ENCODE data around the gene SLC25A36.
"Not testable (repeated sequence)": the region's sequence is repeated elsewhere in the genome, so short reads cannot be mapped to it uniquely, and the experiment has no call there.

SLC25A36 gene

DNA sequence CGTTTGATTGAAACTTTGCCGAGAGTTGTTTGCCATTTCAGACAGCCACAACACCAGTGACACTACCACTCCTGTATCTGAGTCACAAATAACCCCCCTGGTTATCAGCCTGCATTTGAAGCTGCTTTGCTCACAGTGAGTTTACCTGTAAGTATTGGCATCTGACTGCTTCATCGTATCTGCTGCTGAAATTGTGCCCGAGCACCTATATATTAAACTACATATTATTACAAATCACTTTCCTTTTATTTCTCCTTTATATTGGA is 70.3 kb downstream of the SLC25A36 start:
- intact Hi-C loops (cut with DNase I; ENCODE audit: low total_unique reads) = no loop called here
- DNase-seq = no peak
- Histone ChIP-seq H3K27me3 (peaks cover 0 to 4% of the 10 kb centered on the region in 2 donors), H3K36me3 (no peaks in the 10 kb centered on the region), H3K27ac (no peak overlapping the region), H3K4me1 (peaks cover 0 to 5% (median 0%) of the 10 kb centered on the region in 4 donors), H3K4me3 (no peak overlapping the region), H3K9me3 (no peaks in the 10 kb centered on the region)
- TF ChIP-seq, protein P1, sequence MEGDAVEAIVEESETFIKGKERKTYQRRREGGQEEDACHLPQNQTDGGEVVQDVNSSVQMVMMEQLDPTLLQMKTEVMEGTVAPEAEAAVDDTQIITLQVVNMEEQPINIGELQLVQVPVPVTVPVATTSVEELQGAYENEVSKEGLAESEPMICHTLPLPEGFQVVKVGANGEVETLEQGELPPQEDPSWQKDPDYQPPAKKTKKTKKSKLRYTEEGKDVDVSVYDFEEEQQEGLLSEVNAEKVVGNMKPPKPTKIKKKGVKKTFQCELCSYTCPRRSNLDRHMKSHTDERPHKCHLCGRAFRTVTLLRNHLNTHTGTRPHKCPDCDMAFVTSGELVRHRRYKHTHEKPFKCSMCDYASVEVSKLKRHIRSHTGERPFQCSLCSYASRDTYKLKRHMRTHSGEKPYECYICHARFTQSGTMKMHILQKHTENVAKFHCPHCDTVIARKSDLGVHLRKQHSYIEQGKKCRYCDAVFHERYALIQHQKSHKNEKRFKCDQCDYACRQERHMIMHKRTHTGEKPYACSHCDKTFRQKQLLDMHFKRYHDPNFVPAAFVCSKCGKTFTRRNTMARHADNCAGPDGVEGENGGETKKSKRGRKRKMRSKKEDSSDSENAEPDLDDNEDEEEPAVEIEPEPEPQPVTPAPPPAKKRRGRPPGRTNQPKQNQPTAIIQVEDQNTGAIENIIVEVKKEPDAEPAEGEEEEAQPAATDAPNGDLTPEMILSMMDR (IDR thresholded peaks at IDR 0.05) = no peak

- no peaks in the 10 kb centered on the region for H3K9me3 ChIP-seq
- TF ChIP-seq, protein P1 (IDR thresholded peaks at IDR 0.05) = no peak
- no peak for DNase-seq
- no peaks in the 10 kb centered on the region for H3K36me3 ChIP-seq
- H3K27me3 ChIP-seq = peaks cover 0 to 4% of the 10 kb centered on the region in 2 donors
- intact Hi-C loops (cut with DNase I; ENCODE audit: low total_unique reads) = no loop called here
- H3K4me3 ChIP-seq = no peak overlapping the region
- H3K4me1 ChIP-seq = peaks cover 0 to 5% (median 0%) of the 10 kb centered on the region in 4 donors
- no peak overlapping the region for H3K27ac ChIP-seq
Observed at GRCh38 chr3:141012571-141012970, 70.9 kb downstream of the SLC25A36 start.

DNA sequence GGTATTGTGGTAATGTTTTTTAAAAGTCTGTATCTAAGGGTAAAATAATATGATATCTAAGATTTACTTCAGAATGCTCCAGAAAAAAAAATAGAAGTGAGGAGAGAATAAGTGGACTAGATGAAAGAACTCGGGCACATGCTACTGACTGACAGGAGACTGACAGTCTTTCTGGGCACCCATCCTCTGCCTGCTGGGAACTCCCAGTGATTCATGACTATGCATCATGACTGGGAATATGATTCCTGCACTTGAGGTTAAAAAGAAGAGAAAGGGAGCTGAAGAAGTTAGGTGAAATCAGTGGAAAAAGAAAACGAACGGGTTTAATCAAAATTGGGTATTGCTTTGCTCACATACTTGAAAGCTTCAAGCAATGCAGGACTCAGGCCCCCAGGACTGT is 73.8 kb downstream of the SLC25A36 start:
- Histone ChIP-seq H3K4me3 (no peak overlapping the region), H3K4me1 (peaks cover 0 to 5% (median 0%) of the 10 kb centered on the region in 4 donors), H3K36me3 (no peaks in the 10 kb centered on the region), H3K27ac (no peak overlapping the region), H3K27me3 (peaks cover 0 to 4% of the 10 kb centered on the region in 2 donors), H3K9me3 (no peaks in the 10 kb centered on the region)
- DNase-seq = no peak
- intact Hi-C loops (cut with DNase I; ENCODE audit: low total_unique reads) = no loop called here
- TF ChIP-seq, protein P1 (IDR thresholded peaks at IDR 0.05) = no peak

DNA sequence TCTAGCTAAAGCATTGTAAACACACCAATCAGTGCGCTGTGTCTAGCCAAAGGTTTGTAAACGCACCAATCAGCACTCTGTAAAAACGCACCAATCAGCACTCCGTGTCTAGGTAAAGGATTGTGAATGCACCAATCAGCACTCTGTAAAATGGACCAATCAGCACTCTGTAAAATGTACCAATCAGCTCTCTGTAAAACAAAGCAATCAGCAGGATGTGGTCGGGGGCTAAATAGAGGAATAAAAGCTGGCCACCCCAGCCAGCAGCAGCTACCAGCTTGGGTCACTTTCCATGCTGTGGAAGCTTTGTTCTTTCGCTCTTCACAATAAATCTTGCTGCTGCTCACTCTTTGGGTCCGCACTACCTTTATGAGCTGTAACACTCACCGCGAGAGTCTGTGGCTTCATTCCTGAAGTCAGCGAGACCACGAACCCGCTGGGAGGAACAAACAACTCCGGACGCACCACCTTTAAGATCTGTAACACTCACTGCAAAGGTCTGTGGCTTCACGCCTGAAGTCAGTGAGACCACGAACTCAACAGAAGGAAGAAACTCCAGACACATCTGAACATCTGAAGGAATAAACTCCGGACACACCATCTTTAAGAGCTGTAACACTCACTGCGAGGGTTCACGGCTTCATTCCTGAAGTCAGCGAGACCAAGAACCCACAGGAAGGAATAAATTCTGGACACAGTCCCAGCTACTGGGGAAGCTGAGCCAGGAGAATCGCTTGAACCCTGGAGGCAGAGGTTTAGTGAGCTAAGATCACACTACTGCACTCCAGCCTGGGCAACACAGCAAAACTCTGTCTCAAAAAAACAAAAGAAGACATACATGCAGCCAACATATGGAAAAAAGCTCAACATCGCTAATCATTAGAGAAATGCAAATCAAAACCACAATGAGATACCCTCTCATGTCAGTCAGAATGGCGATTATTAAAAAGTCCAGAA is 76.0 kb downstream of the SLC25A36 start:
- H3K27ac ChIP-seq; H3K9me3 ChIP-seq; intact Hi-C loops (cut with DNase I; ENCODE audit: low total_unique reads); H3K36me3 ChIP-seq; H3K27me3 ChIP-seq; H3K4me3 ChIP-seq; DNase-seq; H3K4me1 ChIP-seq: not testable (repeated sequence)

DNA sequence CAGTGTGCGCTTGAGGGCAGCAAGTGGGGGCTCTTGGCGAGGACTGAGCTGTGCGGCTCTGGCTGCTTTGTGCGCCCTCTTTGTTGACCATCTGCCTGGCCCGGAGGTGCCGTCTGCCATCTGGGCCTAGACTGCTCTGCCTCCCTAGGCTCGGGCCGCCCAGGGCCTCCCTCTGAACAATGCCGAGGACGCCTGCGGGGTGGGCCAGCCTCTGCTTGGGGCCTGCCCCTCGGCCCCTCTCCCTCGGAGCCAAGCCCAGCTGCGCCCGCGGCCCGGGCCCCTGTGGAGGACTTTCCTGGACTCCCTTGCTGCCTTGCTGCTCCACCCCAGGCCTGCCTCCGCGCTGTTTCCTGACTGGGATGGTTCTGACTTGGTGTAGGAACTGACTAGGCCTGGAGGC is 77.6 kb downstream of the SLC25A36 start:
- DNase-seq = no peak
- Histone ChIP-seq H3K27ac (no peak overlapping the region), H3K4me1 (no peaks in the 10 kb centered on the region), H3K4me3 (no peak overlapping the region), H3K27me3 (no peaks in the 10 kb centered on the region), H3K9me3 (no peaks in the 10 kb centered on the region), H3K36me3 (no peaks in the 10 kb centered on the region)
- intact Hi-C loops (cut with DNase I; ENCODE audit: low total_unique reads) = no loop called here
- TF ChIP-seq, protein P1 (IDR thresholded peaks at IDR 0.05) = no peak

DNA sequence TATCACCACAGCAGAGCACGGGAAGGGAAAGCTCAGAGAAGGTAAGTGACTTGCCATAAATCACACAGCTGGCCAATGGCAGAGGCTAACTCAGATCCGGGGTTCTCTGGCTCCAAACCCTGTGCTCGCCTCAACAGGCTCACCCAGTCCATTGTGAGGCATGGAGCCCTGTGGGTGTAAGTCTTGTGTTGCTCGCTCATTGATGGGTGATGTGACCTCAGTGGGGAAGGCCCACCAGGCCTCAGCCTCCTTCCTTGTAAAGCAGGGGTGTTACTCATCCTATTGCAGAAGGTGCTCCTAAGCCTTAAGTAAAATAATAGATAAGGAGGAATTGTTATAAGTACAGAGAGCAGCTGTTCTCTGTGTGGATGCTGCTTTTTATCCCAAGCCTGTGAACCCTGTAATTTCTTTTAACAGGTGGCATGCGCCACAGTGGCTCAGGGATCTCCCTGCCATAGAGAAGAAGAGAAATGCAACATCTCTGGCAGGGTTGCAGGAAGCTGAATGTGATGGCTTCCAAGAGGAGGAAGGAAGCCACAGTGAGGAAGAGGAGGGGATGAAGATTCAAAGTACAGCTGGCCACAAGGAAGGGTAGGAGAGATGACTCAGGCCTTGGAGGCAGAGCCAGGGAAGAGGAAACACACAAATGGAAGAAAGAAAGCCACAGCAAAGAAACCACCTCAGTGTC is 78.7 kb downstream of the SLC25A36 start:
- Histone ChIP-seq H3K9me3 (no peaks in the 10 kb centered on the region), H3K27ac (no peak overlapping the region), H3K4me3 (no peak overlapping the region), H3K36me3 (no peaks in the 10 kb centered on the region), H3K4me1 (no peaks in the 10 kb centered on the region), H3K27me3 (no peaks in the 10 kb centered on the region)
- intact Hi-C loops (cut with DNase I; ENCODE audit: low total_unique reads) = no loop called here
- no peak for DNase-seq
- TF ChIP-seq, protein P1 (IDR thresholded peaks at IDR 0.05) = no peak

Measured in tibial artery (tissue), 4 donors.